SK-N-SH treated with all-trans-retinoic acid at 6 μM for 48 hours (cell line): ENCODE data around the gene ARMC10.

Experiments
- ATAC-seq: fragments of 200-7000 bp; cut with Tn5 transposase; 3 replicates; pipeline ENCODE4 v1.9.1; 2020; ENCODE audit warnings: mild to moderate bottlenecking, moderate library complexity
- ARNTL ChIP-seq: fragments of 450-650 bp; formaldehyde crosslinking; IDR thresholded peaks from 2 replicates; pipeline ENCODE4 v1.5.0; 2020; ENCODE audit warnings: low read depth, mild to moderate bottlenecking, moderate library complexity, borderline replicate concordance
- CSDC2 ChIP-seq: fragments of 250-450 bp; sonication (Bioruptor Pico); IDR thresholded peaks from 2 replicates; pipeline ENCODE4 v1.5.0; 2020; ENCODE audit warnings: mild to moderate bottlenecking, moderate library complexity
- CSRNP3 ChIP-seq: fragments of 250-450 bp; sonication (Bioruptor Pico); IDR thresholded peaks from 2 replicates; pipeline ENCODE4 v1.5.1; 2021; ENCODE audit warnings: mild to moderate bottlenecking, moderate library complexity
- ESRRG ChIP-seq: fragments of 250-450 bp; sonication (Bioruptor Pico); IDR thresholded peaks from 2 replicates; pipeline ENCODE4 v1.6.1; 2021; ENCODE audit warnings: mild to moderate bottlenecking
- GLIS3 ChIP-seq: fragments of 250-450 bp; sonication (Bioruptor Pico); IDR thresholded peaks from 2 replicates; pipeline ENCODE4 v1.5.0; 2020; ENCODE audit warnings: mild to moderate bottlenecking, moderate library complexity
- ISL1 ChIP-seq: fragments of 250-450 bp; sonication (Bioruptor Pico); IDR thresholded peaks from 2 replicates; pipeline ENCODE4 v2.1.2; 2022; ENCODE audit warnings: mild to moderate bottlenecking, moderate library complexity
- OSR1 ChIP-seq: fragments of 250-450 bp; sonication (Bioruptor Pico); IDR thresholded peaks from 2 replicates; pipeline ENCODE4 v1.8.0; 2022; ENCODE audit warnings: moderate library complexity, mild to moderate bottlenecking, inconsistent platforms
- PPARA ChIP-seq: fragments of 250-450 bp; sonication (Bioruptor Pico); IDR thresholded peaks from 2 replicates; pipeline ENCODE4 v1.5.0; 2020; ENCODE audit warnings: mild to moderate bottlenecking, borderline replicate concordance
- SNAI2 ChIP-seq: fragments of 250-450 bp; sonication (Bioruptor Pico); IDR thresholded peaks from 2 replicates; pipeline ENCODE4 v1.5.0; 2020; ENCODE audit warnings: mild to moderate bottlenecking, moderate library complexity
- TCF4 ChIP-seq: fragments of 250-450 bp; sonication (Bioruptor Pico); IDR thresholded peaks from 2 replicates; pipeline ENCODE4 v1.8.0; 2021; ENCODE audit warnings: mild to moderate bottlenecking, moderate library complexity, borderline replicate concordance
- TOX ChIP-seq: fragments of 250-450 bp; sonication (Bioruptor Pico); IDR thresholded peaks from 2 replicates; pipeline ENCODE4 v1.8.0; 2021; ENCODE audit warnings: mild to moderate bottlenecking, moderate library complexity, borderline replicate concordance
- ZC3H10 ChIP-seq: fragments of 250-450 bp; sonication (Bioruptor Pico); IDR thresholded peaks from 2 replicates; pipeline ENCODE4 v1.5.1; 2021; ENCODE audit warnings: mild to moderate bottlenecking, moderate library complexity
- ZFP3 ChIP-seq: fragments of 250-450 bp; sonication (Bioruptor Pico); IDR thresholded peaks from 2 replicates; pipeline ENCODE4 v1.5.0; 2020; ENCODE audit warnings: mild to moderate bottlenecking, moderate library complexity
- ZFP30 ChIP-seq: fragments of 450-650 bp; formaldehyde crosslinking; IDR thresholded peaks from 2 replicates; pipeline ENCODE4 v1.5.0; 2022; ENCODE audit warnings: mild to moderate bottlenecking, moderate library complexity
- ZNF8 ChIP-seq: fragments of 450-650 bp; formaldehyde crosslinking; IDR thresholded peaks from 2 replicates; pipeline ENCODE4 v1.5.0; 2020; ENCODE audit warnings: mild to moderate bottlenecking, moderate library complexity
- TF ChIP-seq, protein P1 (sequence below): fragments of 250-450 bp; sonication (Bioruptor Pico); IDR thresholded peaks from 2 replicates; pipeline ENCODE4 v1.5.0; 2020; ENCODE audit warnings: mild to moderate bottlenecking, moderate library complexity
- TF ChIP-seq, protein P2 (sequence below): fragments of 250-450 bp; sonication (Bioruptor Pico); IDR thresholded peaks from 2 replicates; pipeline ENCODE4 v1.5.1; 2020; ENCODE audit warnings: low read depth, mild to moderate bottlenecking, moderate library complexity

Gene ARMC10

DNA sequence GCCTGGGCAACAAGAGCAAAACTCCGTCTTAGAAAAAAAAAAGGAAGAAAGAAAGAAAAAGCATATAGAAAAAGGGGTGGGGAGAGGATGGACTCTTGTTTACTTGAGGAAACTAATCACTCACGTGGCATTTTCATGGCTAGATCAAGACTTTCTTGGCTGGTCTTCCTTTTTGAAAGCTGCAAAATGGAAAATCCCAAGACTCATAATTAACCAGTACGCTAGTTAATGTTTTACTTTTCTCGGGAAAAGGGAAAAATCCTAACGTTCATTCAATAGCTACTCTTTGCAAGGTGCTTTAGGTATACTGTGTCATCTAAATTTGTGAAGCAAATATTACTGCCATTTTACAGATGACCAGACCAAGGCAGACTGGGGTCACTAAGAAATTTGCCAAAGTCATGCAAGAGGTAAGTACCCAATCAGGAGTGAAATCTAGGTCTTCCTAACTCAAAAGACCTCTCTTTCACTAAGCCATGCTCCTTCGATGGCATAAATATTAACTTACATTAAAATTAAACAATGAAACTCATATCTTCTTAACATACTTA lies 49.6 kb downstream of the ARMC10 start:
- no peak for ATAC-seq
- no peak for TF ChIP-seq ESRRG (CRISPR knock-in tag)
- TF ChIP-seq ARNTL (CRISPR knock-in tag) = no peak
- TF ChIP-seq, all 23 proteins: peak for 0

DNA sequence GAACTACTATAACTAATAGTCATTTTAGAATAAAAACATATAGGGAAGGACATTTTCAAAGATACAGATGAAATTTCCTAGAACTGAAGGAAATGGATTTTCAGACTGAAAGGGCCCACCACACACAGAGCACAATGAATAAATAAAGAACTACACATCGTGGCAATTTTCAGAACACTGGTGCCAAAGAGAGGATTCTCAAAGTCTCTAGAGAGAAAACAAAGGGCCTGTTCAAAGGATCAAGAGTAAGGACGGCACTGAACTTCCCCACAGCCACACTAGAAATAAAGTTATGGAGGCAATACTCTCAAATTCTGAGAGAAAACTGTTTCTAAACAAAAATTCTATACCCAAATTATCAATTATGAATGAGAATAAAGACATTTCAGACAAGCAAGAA lies 52.1 kb downstream of the ARMC10 start:
- TF ChIP-seq ARNTL (CRISPR knock-in tag) (no peak), GLIS3 (no peak), ZC3H10 (CRISPR knock-in tag) (no peak), OSR1 (CRISPR knock-in tag) (no peak), ESRRG (CRISPR knock-in tag) (no peak), SNAI2 (CRISPR knock-in tag) (no peak), CSDC2 (CRISPR knock-in tag) (no peak)
- TF ChIP-seq, protein P1, sequence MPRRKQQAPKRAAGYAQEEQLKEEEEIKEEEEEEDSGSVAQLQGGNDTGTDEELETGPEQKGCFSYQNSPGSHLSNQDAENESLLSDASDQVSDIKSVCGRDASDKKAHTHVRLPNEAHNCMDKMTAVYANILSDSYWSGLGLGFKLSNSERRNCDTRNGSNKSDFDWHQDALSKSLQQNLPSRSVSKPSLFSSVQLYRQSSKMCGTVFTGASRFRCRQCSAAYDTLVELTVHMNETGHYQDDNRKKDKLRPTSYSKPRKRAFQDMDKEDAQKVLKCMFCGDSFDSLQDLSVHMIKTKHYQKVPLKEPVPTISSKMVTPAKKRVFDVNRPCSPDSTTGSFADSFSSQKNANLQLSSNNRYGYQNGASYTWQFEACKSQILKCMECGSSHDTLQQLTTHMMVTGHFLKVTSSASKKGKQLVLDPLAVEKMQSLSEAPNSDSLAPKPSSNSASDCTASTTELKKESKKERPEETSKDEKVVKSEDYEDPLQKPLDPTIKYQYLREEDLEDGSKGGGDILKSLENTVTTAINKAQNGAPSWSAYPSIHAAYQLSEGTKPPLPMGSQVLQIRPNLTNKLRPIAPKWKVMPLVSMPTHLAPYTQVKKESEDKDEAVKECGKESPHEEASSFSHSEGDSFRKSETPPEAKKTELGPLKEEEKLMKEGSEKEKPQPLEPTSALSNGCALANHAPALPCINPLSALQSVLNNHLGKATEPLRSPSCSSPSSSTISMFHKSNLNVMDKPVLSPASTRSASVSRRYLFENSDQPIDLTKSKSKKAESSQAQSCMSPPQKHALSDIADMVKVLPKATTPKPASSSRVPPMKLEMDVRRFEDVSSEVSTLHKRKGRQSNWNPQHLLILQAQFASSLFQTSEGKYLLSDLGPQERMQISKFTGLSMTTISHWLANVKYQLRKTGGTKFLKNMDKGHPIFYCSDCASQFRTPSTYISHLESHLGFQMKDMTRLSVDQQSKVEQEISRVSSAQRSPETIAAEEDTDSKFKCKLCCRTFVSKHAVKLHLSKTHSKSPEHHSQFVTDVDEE (CRISPR knock-in tag) = no peak
- no peak for ATAC-seq

- no peak for TF ChIP-seq PPARA (CRISPR knock-in tag)
- ATAC-seq = no peak
Measured at GRCh38 chr7:103129702-103130549, 55.0 kb downstream of the ARMC10 start.

GRCh38 chr7:103130901-103131624 lies 56.1 kb downstream of the ARMC10 start:
- TF ChIP-seq SNAI2 (CRISPR knock-in tag) (no peak), CSRNP3 (CRISPR knock-in tag) (no peak), ZFP30 (CRISPR knock-in tag) (no peak), ZNF8 (CRISPR knock-in tag) (no peak), ZFP3 (CRISPR knock-in tag) (no peak), PPARA (CRISPR knock-in tag) (no peak), ISL1 (CRISPR knock-in tag) (no peak), TCF4 (no peak), TOX (no peak), ARNTL (CRISPR knock-in tag) (no peak), ESRRG (CRISPR knock-in tag) (no peak), GLIS3 (no peak)
- TF ChIP-seq, protein P1 (CRISPR knock-in tag) = no peak
- ATAC-seq = no peak

DNA sequence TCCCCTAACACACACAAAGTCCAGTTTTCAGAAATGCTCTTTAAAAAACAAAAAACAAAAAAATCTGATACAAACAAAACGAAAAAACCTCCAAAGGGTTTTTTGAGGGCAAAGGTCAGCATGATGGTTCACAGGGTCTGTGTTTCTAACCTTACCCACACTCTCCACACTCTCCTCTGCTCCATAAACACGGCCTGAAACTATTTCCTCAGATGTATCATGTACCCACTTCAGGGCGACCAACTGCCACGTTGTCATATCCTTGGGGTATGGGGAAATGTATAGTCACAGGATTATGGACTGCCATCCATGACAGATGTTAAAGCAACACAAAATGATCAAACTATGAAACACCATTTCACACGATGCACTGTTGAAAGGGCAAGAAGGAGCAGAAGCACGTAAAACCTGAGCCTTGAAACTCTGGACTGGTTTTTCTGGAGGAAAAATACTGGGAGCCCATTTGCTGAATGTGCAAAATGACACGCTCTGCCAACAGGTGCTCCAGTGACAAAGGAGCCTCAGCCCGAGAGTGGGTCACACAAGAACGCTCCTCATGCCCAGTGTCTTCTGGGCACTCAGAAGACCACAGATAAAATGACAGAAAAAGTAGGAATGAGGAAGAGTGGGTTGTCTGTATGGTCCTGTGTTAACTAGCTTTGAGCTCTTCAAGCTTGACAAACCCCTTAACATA lies 58.2 kb downstream of the ARMC10 start:
- ATAC-seq = no peak
- TF ChIP-seq ISL1 (CRISPR knock-in tag) (no peak), ARNTL (CRISPR knock-in tag) (no peak), TOX (no peak), TCF4 (no peak), CSRNP3 (CRISPR knock-in tag) (no peak)
- TF ChIP-seq, protein P2, sequence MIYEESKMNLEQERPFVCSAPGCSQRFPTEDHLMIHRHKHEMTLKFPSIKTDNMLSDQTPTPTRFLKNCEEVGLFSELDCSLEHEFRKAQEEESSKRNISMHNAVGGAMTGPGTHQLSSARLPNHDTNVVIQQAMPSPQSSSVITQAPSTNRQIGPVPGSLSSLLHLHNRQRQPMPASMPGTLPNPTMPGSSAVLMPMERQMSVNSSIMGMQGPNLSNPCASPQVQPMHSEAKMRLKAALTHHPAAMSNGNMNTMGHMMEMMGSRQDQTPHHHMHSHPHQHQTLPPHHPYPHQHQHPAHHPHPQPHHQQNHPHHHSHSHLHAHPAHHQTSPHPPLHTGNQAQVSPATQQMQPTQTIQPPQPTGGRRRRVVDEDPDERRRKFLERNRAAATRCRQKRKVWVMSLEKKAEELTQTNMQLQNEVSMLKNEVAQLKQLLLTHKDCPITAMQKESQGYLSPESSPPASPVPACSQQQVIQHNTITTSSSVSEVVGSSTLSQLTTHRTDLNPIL (CRISPR knock-in tag) = no peak
- TF ChIP-seq, all 23 proteins: peak for 0
